GM18951 (cell line): ENCODE results near the gene PSAP.

Experiments used
- POLR2A ChIP-seq: IDR thresholded peaks from 4 replicates; pipeline ENCODE4 v1.6.1; 2011; ENCODE audit warnings: mild to moderate bottlenecking; ENCODE audit not compliant: insufficient read length, insufficient read depth; ENCODE audit errors: extremely low read depth
- in situ Hi-C: fragments of 300-500 bp; cut with MboI; formaldehyde crosslinking; loops from one replicate; pipeline ENCODE4 v1.12.0; 2022; ENCODE audit warnings: low sequenced_read_pairs, mixed read lengths, inconsistent platforms; ENCODE audit not compliant: unreplicated experiment

Gene PSAP

GRCh38 chr10:71835671-71836595, 15.1 kb downstream of the PSAP start:
- TF ChIP-seq POLR2A, result peak; percentile 11

GRCh38 chr10:71834343-71834674, 16.7 kb downstream of the PSAP start:
- in situ Hi-C loops, result no loop called here
- TF ChIP-seq POLR2A, result no peak

More at GRCh38 chr10:71835671-71836595, 15.1 kb downstream of the PSAP start:
- in situ Hi-C loops, result no loop called here

- in situ Hi-C loops, result no loop called here
- TF ChIP-seq POLR2A, result no peak
Measured at GRCh38 chr10:71833451-71834342, 17.4 kb downstream of the PSAP start.

- in situ Hi-C loops, result no loop called here
- TF ChIP-seq POLR2A, result no peak
Measured at GRCh38 chr10:71832967-71833366, 18.1 kb downstream of the PSAP start.

- in situ Hi-C loops, result no loop called here
- TF ChIP-seq POLR2A, result no peak
Measured at GRCh38 chr10:71831646-71832552, 19.2 kb downstream of the PSAP start.

- TF ChIP-seq POLR2A, result no peak
- in situ Hi-C loops, result no loop called here
Measured at GRCh38 chr10:71830726-71831125, 20.3 kb downstream of the PSAP start.

- TF ChIP-seq POLR2A, result no peak
- in situ Hi-C loops, result no loop called here
Measured at GRCh38 chr10:71829896-71830295, 21.2 kb downstream of the PSAP start.

- in situ Hi-C loops, result no loop called here
- no peak for TF ChIP-seq POLR2A
Measured at GRCh38 chr10:71829171-71829570, 21.9 kb downstream of the PSAP start.

GRCh38 chr10:71828702-71829101, 22.3 kb downstream of the PSAP start:
- in situ Hi-C loops, result no loop called here
- TF ChIP-seq POLR2A, result no peak

GRCh38 chr10:71827852-71828251, 23.2 kb downstream of the PSAP start:
- in situ Hi-C loops, result no loop called here
- no peak for TF ChIP-seq POLR2A

GRCh38 chr10:71825217-71825616, 25.8 kb downstream of the PSAP start:
- TF ChIP-seq POLR2A, result no peak
- in situ Hi-C loops, result no loop called here

- in situ Hi-C loops, result no loop called here
- no peak for TF ChIP-seq POLR2A
Measured at GRCh38 chr10:71824333-71824732, 26.7 kb downstream of the PSAP start.

- no peak for TF ChIP-seq POLR2A
- in situ Hi-C loops, result no loop called here
Measured at GRCh38 chr10:71823356-71823755, 27.7 kb downstream of the PSAP start.
